Esophagus muscularis mucosa (tissue), 4 donors: ENCODE measurements around the gene AFF3. TPM values are rescaled to one million over a fixed set of nuclear protein-coding genes. Genes with fewer than 3 reads are reported as not detected.

ENCODE experiments used
- DNase-seq: peaks from one replicate; pipeline ENCODE4 v3.0.0-alpha.2; 2017; ENCODE audit errors: extremely low spot score
- H3K27ac ChIP-seq, 4 donors: fragments of 200-600 bp; sonication (generic); replicated peaks in 1 of 4; 1 replicate in 3 of 4; 2 replicates in 1 of 4; pipeline ENCODE4 v1.5.1; 2016 to 2019; ENCODE audit warnings: mild to moderate bottlenecking in 1 of 4
- H3K27me3 ChIP-seq, 4 donors: fragments of 200-600 bp; sonication (generic); one replicate each; pipeline versions ENCODE4 v1.5.1 to v1.6.0; 2016 to 2019
- H3K36me3 ChIP-seq, 4 donors: fragments of 200-600 bp; sonication (generic); one replicate each; pipeline ENCODE4 v1.5.1; 2016 to 2019
- H3K4me1 ChIP-seq, 4 donors: fragments of 200-600 bp; sonication (generic); one replicate each; pipeline ENCODE4 v1.5.1; 2016 to 2019
- H3K4me3 ChIP-seq, 4 donors: fragments of 200-600 bp; sonication (generic); 1 replicate in 2 of 4; 2 replicates in 2 of 4; pipeline ENCODE4 v1.5.1; 2016 to 2019; ENCODE audit warnings: mild to moderate bottlenecking in 4 of 4, moderate library complexity in 1 of 4
- H3K9me3 ChIP-seq, 4 donors: fragments of 200-600 bp; sonication (generic); 1 replicate in 3 of 4; 2 replicates in 1 of 4; pipeline ENCODE4 v1.5.1; 2016 to 2019
- CTCF ChIP-seq, 3 experiments: fragments of 200-600 bp in 2 of 3; fragments of 450-650 bp in 1 of 3; sonication (generic) in 2 of 3; IDR thresholded peaks; one replicate each; pipeline ENCODE4 v1.5.1; 2017 to 2019; ENCODE audit warnings: antibody characterized with exemption in 3 of 3, mild to moderate bottlenecking in 2 of 3, moderate library complexity in 1 of 3
- EP300 ChIP-seq: sonication (generic); formaldehyde crosslinking; IDR thresholded peaks from one replicate; pipeline ENCODE4 v1.6.1; 2017; ENCODE audit warnings: antibody characterized with exemption
- POLR2A ChIP-seq: fragments of 450-650 bp; IDR thresholded peaks from one replicate; pipeline ENCODE4 v1.6.1; 2017; ENCODE audit warnings: antibody characterized with exemption, moderate library complexity, mild to moderate bottlenecking, low read depth
- POLR2AphosphoS5 ChIP-seq, 2 donors: sonication (generic); formaldehyde crosslinking; IDR thresholded peaks; one replicate each; pipeline ENCODE4 v1.6.1; 2017; ENCODE audit warnings: antibody characterized with exemption in 2 of 2
- WGBS: methylation state at CpG from one replicate; pipeline ENCODE4 v1.1.5; 2018; 5-methylcytosine and 5-hydroxymethylcytosine counted together
- intact Hi-C: fragments of 100-400 bp; cut with DNase I; formaldehyde crosslinking; loops from one replicate; pipeline ENCODE4 v1.15.1; 2023
- total RNA-seq, 4 donors: library from RNA; depleted of rRNA; stranded (reverse); fragments of >200 nt; gene quantifications; one replicate each; pipeline versions ENCODE4 v1.1.0 to v1.2.1, GENCODE V29; 2016

AFF3 gene
- total RNA-seq, 4 donors from 2014 or later = 36.4 to 99.5 (median 56.9) TPM

DNA sequence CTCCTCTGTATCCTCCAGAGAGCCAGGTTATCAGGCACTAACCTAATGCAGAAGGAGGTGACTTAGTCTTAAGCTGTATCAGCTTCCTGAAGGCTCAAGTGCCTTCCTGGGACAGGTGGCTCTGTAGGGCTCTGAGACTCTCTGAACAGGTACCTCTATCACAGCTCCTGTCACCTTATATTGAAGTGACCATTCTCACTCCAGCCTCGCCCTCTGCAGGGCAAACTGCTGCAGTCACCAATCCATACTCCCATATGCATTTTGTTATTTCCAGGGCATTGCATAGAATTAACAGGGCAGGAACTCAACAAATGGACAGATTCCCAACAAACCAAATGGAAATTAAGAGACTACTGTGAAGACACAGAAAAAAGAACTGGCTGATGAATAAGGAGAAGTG, 449.6 kb downstream of the AFF3 start:
- Histone ChIP-seq H3K36me3 (no peaks in the 10 kb centered on the region), H3K4me1 (peaks cover 0 to 13% (median 9%) of the 10 kb centered on the region in 4 donors), H3K4me3 (no peak overlapping the region), H3K9me3 (no peaks in the 10 kb centered on the region), H3K27me3 (no peaks in the 10 kb centered on the region), H3K27ac (no peak overlapping the region)
- TF ChIP-seq POLR2A = no peak
- no peak for TF ChIP-seq EP300
- WGBS = 100% methylated on average over 1 of the region's 1 CpG
- intact Hi-C loops = no loop called here
- no peak for DNase-seq

DNA sequence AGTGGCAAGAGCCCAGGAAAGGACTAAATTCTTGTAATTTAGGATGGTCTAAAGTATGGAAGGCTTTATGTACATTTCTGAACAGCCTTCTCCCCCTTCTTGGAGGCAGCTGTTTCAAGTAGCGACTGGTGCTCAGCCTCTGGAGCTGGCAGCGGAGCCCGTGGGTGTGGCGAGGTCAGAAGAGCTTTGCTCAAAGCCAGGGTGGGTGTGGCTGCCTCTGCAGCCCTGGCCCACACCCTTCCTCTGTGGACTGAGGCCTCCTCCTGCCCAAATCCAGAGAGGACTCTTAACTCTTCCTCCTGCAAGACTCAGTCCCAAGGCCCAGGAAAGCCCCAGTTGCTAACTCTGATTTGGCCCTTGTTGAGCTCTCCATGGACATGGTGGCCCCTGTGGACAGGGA, 450.5 kb downstream of the AFF3 start:
- TF ChIP-seq POLR2AphosphoS5 (IDR thresholded peaks at IDR 0.05) (no peak), CTCF (IDR thresholded peaks at IDR 0.05) (no peak), POLR2A (no peak), EP300 (no peak)
- Histone ChIP-seq H3K4me3 (no peak overlapping the region), H3K9me3 (no peaks in the 10 kb centered on the region), H3K36me3 (no peaks in the 10 kb centered on the region), H3K4me1 (peaks cover 0 to 13% (median 9%) of the 10 kb centered on the region in 4 donors), H3K27me3 (no peaks in the 10 kb centered on the region), H3K27ac (no peak overlapping the region)
- intact Hi-C loops = no loop called here
- WGBS = no CpG with 5 or more reads among the region's 4 CpGs
- DNase-seq = no peak

- DNase-seq = no peak
- Histone ChIP-seq H3K27ac (no peak overlapping the region), H3K4me1 (peaks cover 0 to 13% (median 9%) of the 10 kb centered on the region in 4 donors), H3K27me3 (no peaks in the 10 kb centered on the region), H3K9me3 (no peaks in the 10 kb centered on the region), H3K4me3 (no peak overlapping the region), H3K36me3 (no peaks in the 10 kb centered on the region)
- 94% methylated on average over 3 of the region's 3 CpGs for WGBS
- intact Hi-C loops = no loop called here
- TF ChIP-seq POLR2AphosphoS5 (IDR thresholded peaks at IDR 0.05) (no peak), POLR2A (no peak), EP300 (no peak), CTCF (IDR thresholded peaks at IDR 0.05) (no peak)
Observed at GRCh38 chr2:99689145-99689742, 453.1 kb downstream of the AFF3 start.

DNA sequence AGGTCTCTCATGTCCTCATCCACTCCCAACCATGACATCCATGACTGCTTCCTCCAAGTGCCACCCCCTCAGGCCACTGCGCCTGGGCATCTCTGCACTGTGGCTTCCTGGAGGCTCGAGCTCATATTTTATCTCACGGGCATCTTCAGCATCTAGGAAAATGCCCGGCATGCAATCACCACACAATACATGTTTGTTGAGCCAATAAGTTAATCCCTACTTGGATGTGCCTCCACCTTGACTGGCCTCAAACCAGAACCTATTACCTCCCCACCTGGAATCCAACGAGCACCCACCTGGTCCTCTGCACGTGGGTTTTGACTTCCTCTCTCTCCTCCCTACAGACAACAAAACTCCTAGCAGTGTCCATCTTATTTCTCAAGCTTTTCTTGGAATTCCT, 453.7 kb downstream of the AFF3 start:
- peaks cover 0 to 13% (median 9%) of the 10 kb centered on the region in 4 donors for H3K4me1 ChIP-seq
- no peak for TF ChIP-seq EP300
- no peak for TF ChIP-seq POLR2AphosphoS5 (IDR thresholded peaks at IDR 0.05)
- TF ChIP-seq CTCF (IDR thresholded peaks at IDR 0.05) = no peak
- TF ChIP-seq POLR2A = no peak

GRCh38 chr2:99682275-99683060, 459.9 kb downstream of the AFF3 start:
- intact Hi-C loops = no loop called here
- Histone ChIP-seq H3K9me3 (no peaks in the 10 kb centered on the region), H3K4me1 (peaks cover 0 to 3% (median 1%) of the 10 kb centered on the region in 4 donors), H3K36me3 (peaks cover 0 to 5% (median 0%) of the 10 kb centered on the region in 4 donors), H3K27ac (no peak overlapping the region), H3K4me3 (no peak overlapping the region), H3K27me3 (no peaks in the 10 kb centered on the region)
- TF ChIP-seq EP300 = no peak
- no peak for TF ChIP-seq POLR2AphosphoS5 (IDR thresholded peaks at IDR 0.05)
- TF ChIP-seq CTCF (IDR thresholded peaks at IDR 0.05) = no peak
- no peak for TF ChIP-seq POLR2A
- 93% methylated on average over 6 of the region's 6 CpGs for WGBS
- DNase-seq = no peak

More for the DNA sequence above, 453.7 kb downstream of the AFF3 start:
- H3K36me3 ChIP-seq = no peaks in the 10 kb centered on the region
- no peaks in the 10 kb centered on the region for H3K9me3 ChIP-seq
- 92% methylated on average over 6 of the region's 6 CpGs for WGBS
- H3K27ac ChIP-seq = no peak overlapping the region
- no peak for DNase-seq
- no peak overlapping the region for H3K4me3 ChIP-seq
- H3K27me3 ChIP-seq = no peaks in the 10 kb centered on the region
- intact Hi-C loops = no loop called here
